Cortex of kidney (tissue), 1 donor: ENCODE results near the gene POFUT1.

Source experiments
- DNase-seq: peaks from one replicate; lab custom pipeline; 2025; lab: John Stamatoyannopoulos, UW

Gene POFUT1

DNA sequence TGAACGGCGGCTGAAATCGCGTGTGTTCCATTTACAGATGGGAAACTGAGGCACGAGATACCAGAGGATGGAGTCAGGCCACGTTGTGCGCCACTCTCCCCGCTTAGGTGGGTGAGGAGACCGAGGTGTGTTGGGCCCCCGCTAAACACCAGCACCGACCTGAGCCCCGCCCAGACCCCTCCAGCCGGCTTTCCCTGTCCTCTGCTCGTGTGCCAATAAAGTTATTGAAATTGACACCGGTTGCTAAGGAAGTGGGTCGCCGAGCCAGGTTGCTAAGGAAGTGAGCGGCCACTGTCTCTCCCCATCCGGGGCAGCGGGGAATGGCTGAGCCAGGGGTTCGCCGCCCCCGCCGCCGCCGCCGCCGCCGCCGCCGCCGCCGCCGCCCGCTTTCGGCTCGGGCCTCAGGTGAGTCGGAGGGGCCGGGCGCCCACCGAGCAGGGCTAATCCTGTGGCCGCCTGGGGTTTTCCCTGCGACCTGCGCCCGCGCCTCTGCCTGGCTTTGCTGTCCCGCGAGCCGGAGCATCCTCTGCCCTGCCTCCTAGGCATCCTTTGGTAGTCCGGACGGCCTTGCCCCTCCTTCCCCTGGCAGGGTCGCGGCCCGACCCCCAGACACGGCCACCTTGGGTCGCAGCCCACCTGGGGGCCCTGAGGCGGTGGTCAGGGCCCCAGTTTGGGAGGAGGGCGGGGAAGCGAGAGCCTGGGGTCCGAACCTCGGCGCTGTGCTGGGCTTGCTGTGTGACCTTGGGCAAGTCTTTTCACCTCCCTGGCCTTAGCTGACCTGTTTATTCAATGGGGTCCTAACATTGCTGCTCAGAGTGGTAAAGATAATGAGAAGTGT, 69.9 kb downstream of the POFUT1 start, which contains the start of gene KIF3B:
Gene KIF3B (plus strand): TSS at position 291 of the 838 bp plus-strand sequence. CDS start 32,127 bp downstream, outside the sequence.
- no peak for DNase-seq

DNA sequence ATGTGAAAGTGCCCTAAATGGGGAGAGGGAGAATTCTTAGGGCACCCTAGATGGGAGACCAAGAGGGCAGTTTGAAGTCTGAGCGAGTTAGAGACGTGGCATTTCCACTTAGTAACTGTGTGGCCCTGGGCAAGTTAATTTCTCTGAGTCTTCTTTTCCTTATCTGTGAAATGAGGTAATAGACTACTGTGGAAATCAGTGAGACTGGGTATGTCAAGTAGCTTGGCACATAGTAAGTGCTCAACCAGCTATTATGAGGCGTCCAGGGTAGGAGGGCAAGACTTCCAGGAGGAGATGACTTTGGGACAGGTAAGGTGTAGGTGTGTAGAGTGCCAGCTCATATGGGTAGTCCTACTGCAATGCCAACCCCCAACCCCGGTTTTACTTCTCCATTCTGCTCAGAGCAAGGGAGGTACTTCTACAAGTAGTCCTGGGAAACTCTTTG, 70.5 kb downstream of the POFUT1 start:
- DNase-seq: no peak

DNA sequence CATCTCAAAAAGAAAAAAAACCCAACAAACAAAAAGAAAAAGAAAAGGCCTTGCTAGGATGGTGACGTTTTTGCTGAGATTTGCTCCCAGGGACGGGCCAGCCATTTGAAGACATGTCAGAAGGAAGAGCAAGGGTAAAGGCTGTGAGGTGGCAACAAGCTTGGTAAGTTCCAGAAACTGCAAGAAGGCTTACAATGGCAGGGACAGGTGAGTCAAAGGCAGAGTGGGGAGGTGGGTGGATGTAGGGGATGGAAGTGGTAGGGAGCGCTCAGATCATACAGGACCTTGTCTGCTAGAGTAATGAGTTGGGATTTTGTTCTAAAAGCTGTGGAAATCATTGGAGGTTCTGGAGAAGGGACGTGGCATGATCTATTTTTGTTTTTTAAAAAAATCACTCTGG, 74.0 kb downstream of the POFUT1 start:
- no peak for DNase-seq

DNA sequence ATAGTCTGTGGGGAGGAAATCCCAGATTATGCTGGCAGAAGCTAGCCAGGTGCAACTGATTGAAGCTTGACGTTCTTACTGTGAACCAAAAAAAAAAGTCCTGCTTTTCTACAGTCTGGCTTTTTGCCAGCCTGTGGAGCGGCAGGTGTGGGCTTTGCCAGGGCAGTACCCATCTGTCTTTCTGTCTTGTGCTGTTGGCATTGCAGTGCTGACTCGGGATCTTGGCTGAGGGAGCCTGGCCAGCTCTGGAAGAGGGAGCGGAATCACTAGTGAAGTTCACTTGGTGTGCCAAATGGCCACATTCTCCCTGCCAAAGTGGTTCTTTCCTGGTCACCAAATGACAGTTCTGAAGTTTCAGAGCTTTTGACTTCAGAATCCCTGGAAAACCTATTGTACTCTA, 74.8 kb downstream of the POFUT1 start:
- no peak for DNase-seq

DNA sequence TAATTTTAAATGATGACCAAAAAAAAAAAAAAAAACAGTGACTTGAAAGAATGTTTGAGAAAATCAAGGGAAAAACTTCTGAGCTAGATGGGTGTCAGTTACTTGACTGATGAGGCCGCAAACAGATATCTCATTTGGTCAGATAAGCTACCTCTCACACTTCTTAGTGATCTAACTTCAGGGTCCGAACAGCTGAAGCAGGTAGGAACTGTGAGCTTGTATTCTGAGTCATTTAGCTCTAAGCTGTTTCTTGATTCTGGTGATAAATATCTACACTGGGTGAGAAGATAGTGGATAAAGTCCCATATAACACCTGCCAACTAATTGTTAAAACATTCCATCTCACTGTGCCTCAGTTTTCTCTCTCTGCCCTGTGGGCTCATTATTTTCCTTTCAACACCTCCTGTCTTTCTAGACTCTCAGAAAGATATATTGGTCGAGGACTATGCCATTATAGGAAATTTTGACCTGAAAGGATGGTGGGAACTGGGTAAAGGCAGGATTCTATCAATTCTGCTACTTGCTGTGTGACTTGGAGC, 77.5 kb downstream of the POFUT1 start:
- DNase-seq: no peak

DNA sequence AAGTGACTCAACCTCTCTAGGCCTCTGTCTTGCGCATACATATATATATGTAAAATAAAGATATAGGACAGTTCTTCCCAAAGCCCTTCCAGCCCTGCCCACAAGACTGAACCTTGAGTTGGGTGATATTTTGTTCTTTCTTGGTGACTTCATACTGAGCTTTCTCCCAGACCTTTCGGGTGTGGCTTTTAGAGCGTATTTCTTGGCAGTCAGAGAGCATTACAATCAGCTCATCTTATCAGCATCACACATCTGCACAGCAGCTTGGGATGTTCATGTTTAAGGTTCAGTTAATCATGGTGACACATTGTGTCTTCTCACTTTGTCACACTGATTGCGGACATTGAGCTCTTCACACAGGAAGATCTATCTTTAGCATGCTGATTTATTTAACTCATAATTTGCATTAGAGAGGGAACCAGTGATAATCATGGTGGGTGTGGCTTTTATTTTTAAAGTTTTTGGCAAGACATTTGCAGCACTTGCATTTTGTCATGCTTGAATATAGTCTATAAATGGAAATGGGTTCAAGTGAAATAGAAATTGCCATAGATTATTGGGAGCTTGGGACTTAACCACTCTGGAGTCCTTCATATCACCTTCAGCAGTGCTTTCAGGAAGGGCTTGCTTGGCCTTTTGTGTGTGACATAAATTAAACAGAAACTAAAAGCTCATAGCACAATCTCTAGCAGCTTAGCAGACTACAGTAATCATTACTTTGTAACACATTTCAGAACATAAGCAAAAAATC, 78.1 kb downstream of the POFUT1 start:
- no peak for DNase-seq

DNA sequence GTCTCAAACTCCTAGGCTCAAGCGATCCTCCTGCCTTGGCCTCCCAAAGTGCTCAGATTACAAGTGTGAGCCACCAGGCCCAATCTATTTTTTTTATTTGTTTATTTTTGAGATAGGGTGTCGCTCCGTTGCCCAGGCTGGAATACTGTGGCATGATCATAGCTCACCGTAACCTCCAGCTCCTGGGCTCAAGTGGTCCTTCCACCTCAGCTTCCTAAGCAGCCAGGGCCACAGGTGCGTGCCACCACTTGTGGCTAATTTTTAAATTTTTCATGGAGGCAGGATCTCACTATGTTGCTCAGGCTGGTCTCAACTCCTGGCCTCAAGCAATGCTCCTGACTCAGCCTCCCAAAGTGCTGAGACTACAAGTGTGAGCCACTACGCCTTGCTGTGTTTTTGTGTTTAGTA, 79.6 kb downstream of the POFUT1 start:
- DNase-seq: no peak
